Glomerular visceral epithelial cell (primary cell): ENCODE data around the gene PIEZO1.
A peak's percentile ranks its signal among the peaks of the same experiment; 100 is the strongest.

ENCODE experiments used
- DNase-seq: peaks from one replicate; pipeline ENCODE4 v3.0.0-alpha.2; 2016; ENCODE audit errors: extremely low spot score

The PIEZO1 gene

GRCh38 chr16:88737298-88738150 is 47.5 kb downstream of the PIEZO1 start:
- DNase-seq, result peak; percentile 80

- no peak for DNase-seq
Measured at GRCh38 chr16:88736496-88736895, 48.5 kb downstream of the PIEZO1 start.

DNA sequence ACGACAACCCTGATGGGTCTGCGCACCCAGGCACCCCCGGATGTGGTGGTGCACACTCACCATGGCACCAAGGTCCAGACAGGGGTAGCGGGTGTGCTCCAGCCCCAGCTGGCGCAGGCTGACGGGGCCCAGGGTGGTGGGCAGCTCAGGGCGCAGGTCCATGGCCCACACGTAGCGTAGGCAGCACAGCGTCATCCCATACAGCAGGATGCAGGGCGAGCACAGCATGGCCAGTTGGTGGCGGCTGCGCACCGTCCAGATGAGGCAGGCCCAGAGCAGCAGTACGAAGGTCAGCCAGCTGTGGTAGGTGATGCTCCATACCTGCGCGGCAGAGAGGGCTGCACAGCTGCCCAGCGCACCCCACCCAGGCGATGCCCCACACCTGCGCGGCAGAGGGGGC is 48.9 kb downstream of the PIEZO1 start:
- DNase-seq, result no peak

DNA sequence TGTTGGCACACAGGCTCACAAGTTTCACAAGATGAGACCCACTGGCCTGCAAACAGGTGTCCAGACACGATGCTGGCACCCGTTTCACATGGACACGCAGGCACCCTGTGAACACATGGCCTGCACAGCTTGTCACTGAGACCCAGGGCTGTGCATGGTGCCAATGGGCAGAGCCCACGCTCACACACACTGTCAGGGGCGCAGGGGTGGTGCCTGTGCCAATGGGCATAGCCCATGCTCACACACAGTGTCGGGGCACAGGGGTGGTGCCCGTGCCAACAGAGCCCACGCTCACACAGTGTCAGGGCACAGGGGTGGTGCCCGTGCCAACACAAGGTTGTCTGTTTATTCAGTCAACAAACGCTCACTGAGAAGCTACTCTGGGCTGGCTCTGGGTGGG is 49.4 kb downstream of the PIEZO1 start:
- no peak for DNase-seq

DNA sequence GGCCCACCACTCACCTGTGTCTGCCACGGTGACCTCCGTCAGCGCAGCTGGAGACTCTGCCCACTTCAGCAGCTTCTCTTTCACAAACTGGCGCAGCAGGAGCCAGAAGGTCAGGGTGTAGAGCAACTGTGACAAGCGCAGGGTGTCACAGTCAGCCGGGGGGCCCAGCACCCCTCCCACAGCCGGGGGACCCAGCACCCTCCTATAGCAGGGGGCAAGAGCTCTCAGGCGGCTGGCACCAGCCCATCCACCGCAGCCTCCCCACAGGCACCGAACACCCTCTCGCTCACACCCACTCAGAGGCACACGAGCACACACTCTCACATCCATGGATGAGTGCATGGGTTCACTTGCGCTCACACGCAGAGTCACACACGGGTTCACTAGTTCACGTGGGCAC is 49.9 kb downstream of the PIEZO1 start:
- DNase-seq, result no peak

GRCh38 chr16:88734361-88734728 is 50.7 kb downstream of the PIEZO1 start:
- DNase-seq, result no peak

GRCh38 chr16:88733630-88734360 is 51.2 kb downstream of the PIEZO1 start:
- DNase-seq, result no peak

DNA sequence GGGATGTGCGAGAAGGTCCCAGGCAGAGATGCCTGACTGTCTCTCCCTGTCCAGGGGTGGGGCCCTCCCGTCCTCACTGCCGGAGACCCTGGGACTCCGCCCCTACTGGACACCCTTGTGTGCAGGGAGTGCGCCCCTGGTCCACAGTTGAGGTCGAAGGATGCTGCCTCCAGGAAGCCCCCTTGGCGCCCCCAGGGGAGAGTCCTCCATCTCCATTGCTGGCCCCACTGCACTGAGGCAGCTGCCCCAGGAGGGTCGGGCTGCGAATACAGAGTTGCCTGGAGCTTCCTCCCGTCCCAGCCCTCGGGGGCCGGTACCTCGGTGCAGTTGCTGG is 52.1 kb downstream of the PIEZO1 start:
- no peak for DNase-seq

GRCh38 chr16:88732172-88732960 is 52.7 kb downstream of the PIEZO1 start:
- DNase-seq, result no peak

GRCh38 chr16:88731699-88732098 is 53.3 kb downstream of the PIEZO1 start:
- no peak for DNase-seq

DNA sequence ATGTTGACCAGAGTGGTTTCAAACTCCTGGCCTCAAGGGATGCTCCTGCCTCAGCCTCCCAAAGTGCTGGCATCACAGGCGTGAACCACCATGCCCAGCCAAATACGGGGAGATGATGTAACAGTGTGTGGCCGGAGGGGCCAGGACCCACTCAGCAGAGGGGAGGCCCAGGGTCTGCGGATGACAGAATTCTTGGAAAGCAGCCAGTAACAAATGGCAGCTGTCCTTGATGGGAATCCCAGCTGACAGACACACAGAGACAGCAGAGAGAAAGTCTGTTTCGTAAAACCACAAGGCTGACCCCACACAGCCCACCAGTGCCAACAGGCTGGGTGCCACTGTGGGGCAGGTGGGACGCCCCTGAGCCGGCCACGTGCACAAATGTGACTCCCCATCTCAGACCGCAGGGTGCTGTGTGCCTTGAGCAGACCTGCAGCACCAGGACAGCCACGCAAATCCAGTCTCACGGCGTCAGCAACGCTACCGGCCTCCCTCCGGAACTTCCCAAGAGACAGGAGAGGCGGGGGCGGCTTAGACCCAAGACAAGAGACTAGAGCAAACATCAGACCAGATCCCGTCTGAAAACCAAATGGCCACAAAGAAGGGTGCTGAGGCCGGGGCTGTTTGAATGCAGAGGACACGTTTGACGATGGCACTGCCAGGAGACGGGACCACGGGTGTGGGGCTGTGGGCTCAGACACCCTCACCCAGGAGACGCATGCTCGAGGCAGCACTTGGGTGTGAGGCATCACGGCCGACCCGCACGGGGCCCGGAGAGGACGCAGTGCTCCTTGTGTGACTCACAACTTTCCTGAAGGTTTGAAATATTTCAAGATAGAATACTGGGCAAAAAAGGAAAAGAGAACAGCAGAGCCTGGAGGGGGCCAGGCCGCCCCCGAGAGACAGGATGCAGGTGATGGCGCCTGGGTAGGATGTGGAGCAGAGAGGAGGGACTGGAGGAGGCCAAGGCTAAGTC is 54.1 kb downstream of the PIEZO1 start:
- DNase-seq, result no peak

- no peak for DNase-seq
Measured at GRCh38 chr16:88727871-88728270, 57.1 kb downstream of the PIEZO1 start.

DNA sequence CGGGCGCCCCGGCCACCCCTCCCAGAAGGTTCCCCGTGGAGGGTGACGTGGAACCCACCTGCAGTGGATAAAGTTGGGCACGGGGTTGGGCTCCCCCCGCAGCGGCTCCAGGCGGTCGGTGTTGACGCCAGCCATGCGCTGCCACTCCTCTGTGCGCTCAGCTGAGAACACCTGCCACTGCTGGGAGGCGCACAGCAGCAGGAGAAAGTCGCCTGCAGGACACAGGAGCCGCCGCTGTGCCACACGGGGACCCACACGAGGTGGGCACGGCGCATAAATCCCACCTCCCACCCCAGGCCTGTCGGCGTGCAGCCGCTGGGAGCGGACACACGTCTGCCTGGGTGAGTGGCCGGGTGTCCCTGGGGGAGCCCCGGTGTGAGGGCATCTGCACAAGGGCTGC is 58.0 kb downstream of the PIEZO1 start:
- no peak for DNase-seq

- DNase-seq, result no peak
Measured at GRCh38 chr16:88726408-88726749, 58.6 kb downstream of the PIEZO1 start.

DNA sequence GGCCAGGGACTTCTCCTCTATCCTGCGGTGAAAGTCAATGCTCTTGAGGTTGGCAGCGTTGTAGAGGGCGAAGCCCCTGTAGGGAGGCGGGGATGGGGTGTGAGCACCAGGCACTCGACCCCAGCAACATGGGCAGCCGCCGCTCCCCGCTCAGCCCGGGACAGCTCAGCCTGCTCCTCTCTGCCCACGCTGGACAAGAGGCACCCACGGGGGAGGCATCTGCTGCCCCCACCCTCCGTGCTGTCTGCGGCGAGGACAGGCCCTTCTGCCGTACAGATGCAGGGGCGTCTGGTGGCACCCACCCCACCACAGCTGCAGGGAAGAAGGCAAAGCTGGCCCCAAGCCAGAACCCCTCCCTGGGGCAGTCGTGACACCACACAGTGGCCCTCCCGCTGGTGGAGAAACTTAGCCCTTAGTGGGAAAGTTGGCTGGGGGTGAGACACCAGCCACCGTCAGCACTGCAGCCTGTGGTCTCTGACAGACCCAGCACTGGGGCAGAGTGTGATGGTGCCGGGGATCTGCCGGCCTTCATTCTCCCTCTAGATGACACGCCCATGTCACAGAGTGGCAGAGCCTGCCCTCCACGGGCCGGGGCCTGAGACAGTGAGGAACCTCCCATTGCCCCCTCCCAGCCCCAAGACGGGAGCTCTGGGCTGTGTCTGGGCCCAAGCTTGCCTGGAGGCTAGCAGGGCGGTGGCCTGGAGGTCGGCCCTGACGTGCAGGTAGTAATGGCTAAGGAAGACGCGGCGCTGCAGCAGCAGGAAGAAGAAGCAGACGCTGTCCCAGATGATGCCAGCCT is 59.2 kb downstream of the PIEZO1 start:
- no peak for DNase-seq

DNA sequence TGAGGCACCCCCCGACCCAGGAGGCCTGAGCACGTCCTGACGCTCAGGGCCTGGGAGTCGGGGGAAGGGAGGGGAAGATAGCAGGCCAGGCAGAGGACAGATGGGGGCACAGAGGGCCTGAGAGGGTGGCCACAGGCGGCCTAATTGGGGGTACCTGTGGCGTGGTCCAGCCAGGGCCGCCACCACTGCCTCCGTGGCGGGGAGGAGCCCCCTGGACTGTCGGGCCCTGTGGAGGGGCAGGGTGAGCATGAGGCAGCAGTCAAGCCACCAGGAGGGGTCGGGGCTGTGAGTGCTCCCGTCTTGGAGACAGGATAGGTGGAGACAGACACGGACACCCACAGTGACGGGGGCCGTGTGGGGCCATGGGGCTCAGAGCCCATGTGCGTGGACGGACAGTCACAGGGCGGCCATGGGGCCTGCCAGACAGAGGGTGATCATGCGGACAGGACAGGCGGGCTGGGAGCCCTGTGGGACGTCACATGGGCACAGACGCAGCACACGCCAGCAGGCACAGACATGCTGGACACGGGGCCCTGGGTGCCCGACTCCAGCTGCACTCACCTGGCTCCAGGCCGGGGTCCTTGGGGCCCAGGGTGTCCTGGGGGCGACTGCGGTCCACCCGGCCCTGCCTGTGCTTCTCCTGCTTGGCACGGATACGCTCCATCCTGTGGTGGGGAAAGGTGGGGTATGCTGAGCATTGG is 60.0 kb downstream of the PIEZO1 start:
- DNase-seq, result no peak

GRCh38 chr16:88723911-88724310 is 61.1 kb downstream of the PIEZO1 start:
- no peak for DNase-seq

- DNase-seq, result no peak
Measured at GRCh38 chr16:88723507-88723887, 61.5 kb downstream of the PIEZO1 start.

- DNase-seq, result no peak
Measured at GRCh38 chr16:88722784-88723506, 62.1 kb downstream of the PIEZO1 start.
